Dermis microvascular lymphatic vessel endothelial cell (primary cell): ENCODE data around the gene PRSS3. TPM values are rescaled to one million over a fixed set of nuclear protein-coding genes. Genes with fewer than 3 reads are reported as not detected.
A peak's percentile ranks its signal among the peaks of the same experiment; 100 is the strongest.
"Not testable (repeated sequence)": the region's sequence is repeated elsewhere in the genome, so short reads cannot be mapped to it uniquely, and the experiment has no call there.

ENCODE experiments used
- DNase-seq, 2 donors: peaks; one replicate each; pipeline versions ENCODE4 v3.0.0 to v3.0.0-alpha.2; 2010; ENCODE audit warnings: low read depth in 2 of 2
- total RNA-seq: library from RNA; depleted of rRNA; stranded (reverse); fragments of >200 nt; gene quantifications from 2 replicates; pipeline ENCODE4 v1.2.1, GENCODE V29; 2014

Gene PRSS3
- total RNA-seq, result 12.8 and 15.3 TPM in 2 replicates

- no peak for DNase-seq
These were observed at the start of gene PRSS3 for GRCh38 chr9:33795281-33795680. Gene PRSS3 (plus strand): TSS chr9:33795561. CDS start chr9:33795574, 13 bp downstream.

- DNase-seq, result no peak
These were observed 46.6 kb upstream of the PRSS3 start for GRCh38 chr9:33748633-33749304.

- not testable (repeated sequence) for DNase-seq
These were observed 46.1 kb upstream of the PRSS3 start for GRCh38 chr9:33749305-33749654.

- DNase-seq, result peak in 1 of 2 donors; percentile 17
These were observed 45.0 kb upstream of the PRSS3 start for GRCh38 chr9:33750307-33750838.

GRCh38 chr9:33750839-33751339, 44.5 kb upstream of the PRSS3 start:
- peak in 1 of 2 donors; percentile 12 for DNase-seq

GRCh38 chr9:33751536-33752129, 43.7 kb upstream of the PRSS3 start:
- DNase-seq, result no peak

GRCh38 chr9:33752130-33752637, 43.2 kb upstream of the PRSS3 start:
- no peak for DNase-seq

- not testable (repeated sequence) for DNase-seq
These were observed 42.6 kb upstream of the PRSS3 start for GRCh38 chr9:33752789-33753188.

- DNase-seq, result peak in 1 of 2 donors; percentile 58
These were observed 35.7 kb upstream of the PRSS3 start for GRCh38 chr9:33759648-33760047.

GRCh38 chr9:33762343-33762742, 33.0 kb upstream of the PRSS3 start:
- no peak for DNase-seq

GRCh38 chr9:33763709-33764108, 31.7 kb upstream of the PRSS3 start:
- DNase-seq, result peak in 1 of 2 donors; percentile 40

- DNase-seq, result peak in 1 of 2 donors; percentile 52
These were observed 29.9 kb upstream of the PRSS3 start for GRCh38 chr9:33765411-33765810.

- peak in 1 of 2 donors; percentile 10 for DNase-seq
These were observed 25.0 kb upstream of the PRSS3 start for GRCh38 chr9:33770156-33770880.

GRCh38 chr9:33773135-33773534, 22.2 kb upstream of the PRSS3 start:
- not testable (repeated sequence) for DNase-seq

GRCh38 chr9:33774074-33774659, 21.2 kb upstream of the PRSS3 start:
- not testable (repeated sequence) for DNase-seq

- DNase-seq, result no peak
These were observed 18.8 kb upstream of the PRSS3 start for GRCh38 chr9:33776578-33776977.

GRCh38 chr9:33778700-33779351, 16.5 kb upstream of the PRSS3 start:
- peak; percentile 47 to 63 for DNase-seq

- no peak for DNase-seq
These were observed 15.1 kb upstream of the PRSS3 start for GRCh38 chr9:33780276-33780675.

GRCh38 chr9:33781736-33782135, 13.6 kb upstream of the PRSS3 start:
- no peak for DNase-seq

- peak in 1 of 2 donors; percentile 30 for DNase-seq
These were observed 12.8 kb upstream of the PRSS3 start for GRCh38 chr9:33782395-33783152.
